ENCODE measurements around the gene NKAIN4.

The NKAIN4 gene

DNA sequence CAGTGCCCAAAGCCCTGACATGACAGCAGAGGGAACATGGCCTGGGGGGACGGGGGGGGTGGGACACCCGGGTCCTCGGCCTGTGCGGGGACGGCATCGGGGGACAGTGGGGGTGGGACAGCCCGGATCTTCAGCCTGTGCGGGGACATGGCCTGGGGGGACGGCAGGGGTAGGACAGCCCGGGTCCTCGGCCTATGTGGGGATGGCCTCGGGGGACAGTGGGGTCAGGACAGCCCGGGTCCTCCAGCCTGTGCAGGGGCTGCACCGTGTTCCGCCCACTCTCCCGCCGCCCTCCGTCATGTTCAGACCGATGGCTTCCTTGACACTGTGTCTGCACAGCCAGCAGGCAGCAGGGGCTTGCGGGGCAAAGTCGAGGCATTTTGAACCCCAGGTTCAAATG, 11.5 kb downstream of the NKAIN4 start:
- H3K27ac ChIP-seq, result no peak overlapping the region
- H3K36me3 ChIP-seq (ENCODE audit: insufficient read depth, low read length), result no peaks in the 10 kb centered on the region
- no peak for TF ChIP-seq FOXP2 (optimal IDR thresholded peaks at IDR 0.05; ENCODE audit: control extremely low read depth, extremely low read length, insufficient read depth)
- no peak for TF ChIP-seq EZH2 (IDR thresholded peaks at IDR 0.05)
- no peak for TF ChIP-seq POLR2AphosphoS5 (IDR thresholded peaks at IDR 0.05; ENCODE audit: borderline replicate concordance, low read depth, low read length)
- no peak for DNase-seq (ENCODE audit: low read depth, low spot score)
- no peak overlapping the region for H3K4me3 ChIP-seq
- H3K9me3 ChIP-seq (ENCODE audit: low read depth, low read length), result no peaks in the 10 kb centered on the region
- H3K9ac ChIP-seq (ENCODE audit: insufficient read length), result no peak overlapping the region

DNA sequence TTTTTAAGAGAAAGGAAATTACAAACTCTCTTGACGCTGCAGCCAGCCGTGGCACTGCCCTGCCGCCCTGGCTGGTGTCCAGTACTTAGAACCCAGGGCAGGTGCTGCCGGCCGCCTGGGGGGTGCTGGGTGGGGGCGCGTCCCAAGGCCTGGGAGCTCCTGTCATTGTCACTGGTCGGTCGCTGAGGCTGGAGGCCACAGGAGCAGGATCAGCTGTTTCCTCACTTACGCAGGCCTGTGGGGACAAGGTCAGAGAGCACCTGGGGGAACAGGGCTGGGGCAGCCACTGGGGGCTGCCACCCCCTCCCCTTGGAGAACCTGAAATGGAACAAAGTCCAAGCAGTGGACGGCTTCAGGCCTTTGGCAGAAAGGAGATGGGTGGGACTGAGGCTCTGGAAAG, 13.0 kb downstream of the NKAIN4 start:
- Histone ChIP-seq H3K27ac (no peak overlapping the region), H3K9ac (ENCODE audit: insufficient read length) (no peak overlapping the region), H3K9me3 (ENCODE audit: low read depth, low read length) (no peaks in the 10 kb centered on the region), H3K4me3 (no peak overlapping the region), H3K36me3 (ENCODE audit: insufficient read depth, low read length) (no peaks in the 10 kb centered on the region)
- TF ChIP-seq FOXP2 (optimal IDR thresholded peaks at IDR 0.05; ENCODE audit: control extremely low read depth, extremely low read length, insufficient read depth), result no peak
- no peak for TF ChIP-seq POLR2AphosphoS5 (IDR thresholded peaks at IDR 0.05; ENCODE audit: borderline replicate concordance, low read depth, low read length)
- TF ChIP-seq EZH2 (IDR thresholded peaks at IDR 0.05), result no peak
- no peak for DNase-seq (ENCODE audit: low read depth, low spot score)

DNA sequence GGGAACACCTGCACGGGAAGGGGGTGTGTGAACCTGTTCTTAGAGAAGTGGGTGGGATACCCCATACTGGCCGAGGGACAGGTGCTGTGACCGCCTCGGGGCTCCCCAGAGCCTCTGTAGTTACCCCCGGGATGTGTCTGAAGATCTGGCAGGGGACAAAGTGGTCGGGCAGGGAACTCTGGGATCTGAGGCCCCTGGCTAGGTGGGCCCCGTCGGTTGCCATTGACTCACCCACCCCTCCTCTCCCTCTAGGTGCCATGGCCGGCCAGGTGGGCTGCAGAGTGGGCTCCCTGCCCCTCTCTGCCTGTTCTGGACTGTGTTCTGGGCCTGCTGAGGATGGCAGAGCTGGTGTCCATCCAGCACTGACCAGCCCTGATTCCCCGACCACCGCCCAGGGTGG, 14.3 kb downstream of the NKAIN4 start:
- no peak overlapping the region for H3K4me3 ChIP-seq
- no peak for DNase-seq (ENCODE audit: low read depth, low spot score)
- no peak overlapping the region for H3K27ac ChIP-seq
- H3K36me3 ChIP-seq (ENCODE audit: insufficient read depth, low read length), result no peaks in the 10 kb centered on the region
- TF ChIP-seq EZH2 (IDR thresholded peaks at IDR 0.05) (no peak), POLR2AphosphoS5 (IDR thresholded peaks at IDR 0.05; ENCODE audit: borderline replicate concordance, low read depth, low read length) (no peak), FOXP2 (optimal IDR thresholded peaks at IDR 0.05; ENCODE audit: control extremely low read depth, extremely low read length, insufficient read depth) (no peak)
- no peaks in the 10 kb centered on the region for H3K9me3 ChIP-seq (ENCODE audit: low read depth, low read length)
- no peak overlapping the region for H3K9ac ChIP-seq (ENCODE audit: insufficient read length)

GRCh38 chr20:63239431-63239830, 14.8 kb downstream of the NKAIN4 start:
- TF ChIP-seq FOXP2 (optimal IDR thresholded peaks at IDR 0.05; ENCODE audit: control extremely low read depth, extremely low read length, insufficient read depth) (no peak), EZH2 (IDR thresholded peaks at IDR 0.05) (no peak), POLR2AphosphoS5 (IDR thresholded peaks at IDR 0.05; ENCODE audit: borderline replicate concordance, low read depth, low read length) (no peak)
- no peak overlapping the region for H3K4me3 ChIP-seq
- H3K9me3 ChIP-seq (ENCODE audit: low read depth, low read length), result no peaks in the 10 kb centered on the region
- no peaks in the 10 kb centered on the region for H3K36me3 ChIP-seq (ENCODE audit: insufficient read depth, low read length)
- H3K9ac ChIP-seq (ENCODE audit: insufficient read length), result no peak overlapping the region
- no peak overlapping the region for H3K27ac ChIP-seq
- no peak for DNase-seq (ENCODE audit: low read depth, low spot score)

DNA sequence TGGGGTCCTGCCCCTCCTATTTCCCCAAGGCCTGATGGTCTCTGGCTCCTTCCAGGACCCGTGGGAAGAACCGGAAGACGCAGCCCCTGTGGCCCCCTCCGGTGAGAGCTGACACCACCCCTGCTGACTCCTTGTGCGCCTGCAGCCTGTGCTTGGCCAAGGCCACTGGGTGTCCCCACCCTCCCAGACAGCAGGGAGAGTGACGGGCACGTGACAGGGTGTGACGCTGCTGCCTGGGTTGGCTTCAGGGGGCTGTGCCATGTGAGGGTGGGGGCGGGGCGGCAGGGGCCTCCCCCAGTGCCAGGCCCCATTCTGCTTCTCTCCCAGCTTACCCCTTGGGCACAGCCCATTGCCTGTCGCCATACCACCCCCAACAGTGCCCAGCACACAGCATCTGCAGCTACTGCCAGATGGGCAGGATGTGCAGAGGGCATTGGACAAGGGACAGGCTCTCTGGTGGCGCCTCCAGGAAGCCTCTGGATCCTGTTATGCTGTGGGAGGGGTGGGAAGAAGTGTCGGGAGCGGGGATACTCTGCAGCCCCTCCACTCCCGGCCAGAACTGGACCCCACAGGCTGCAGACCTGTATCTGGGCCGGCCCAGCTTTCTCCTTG, 15.6 kb downstream of the NKAIN4 start:
- no peak for TF ChIP-seq EZH2 (IDR thresholded peaks at IDR 0.05)
- TF ChIP-seq POLR2AphosphoS5 (IDR thresholded peaks at IDR 0.05; ENCODE audit: borderline replicate concordance, low read depth, low read length), result no peak
- TF ChIP-seq FOXP2 (optimal IDR thresholded peaks at IDR 0.05; ENCODE audit: control extremely low read depth, extremely low read length, insufficient read depth), result no peak
- H3K27ac ChIP-seq, result no peak overlapping the region
- H3K36me3 ChIP-seq (ENCODE audit: insufficient read depth, low read length), result no peaks in the 10 kb centered on the region
- no peak overlapping the region for H3K9ac ChIP-seq (ENCODE audit: insufficient read length)
- no peak for DNase-seq (ENCODE audit: low read depth, low spot score)
- no peaks in the 10 kb centered on the region for H3K9me3 ChIP-seq (ENCODE audit: low read depth, low read length)
- no peak overlapping the region for H3K4me3 ChIP-seq

DNA sequence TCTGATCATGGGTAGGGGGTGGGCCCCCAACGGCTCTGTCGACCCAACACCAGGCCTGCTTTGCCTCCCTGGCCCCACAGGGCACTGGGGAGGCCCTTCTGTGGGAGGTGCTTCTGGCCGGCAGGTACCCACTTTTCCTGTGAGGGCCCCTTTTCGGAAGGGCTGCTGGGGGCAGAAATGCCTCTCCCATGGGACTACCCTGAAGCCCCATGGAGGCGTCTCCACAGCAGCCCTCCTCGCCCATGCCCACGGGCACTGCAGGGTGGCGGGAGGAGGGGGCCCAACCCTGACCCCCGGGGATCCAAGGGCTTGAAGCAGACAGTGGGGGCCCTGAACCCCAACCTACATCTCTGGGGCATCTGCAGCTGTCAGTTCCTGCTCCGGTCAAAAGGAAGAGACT, 16.2 kb downstream of the NKAIN4 start:
- Histone ChIP-seq H3K27ac (no peak overlapping the region), H3K9ac (ENCODE audit: insufficient read length) (no peak overlapping the region)

DNA sequence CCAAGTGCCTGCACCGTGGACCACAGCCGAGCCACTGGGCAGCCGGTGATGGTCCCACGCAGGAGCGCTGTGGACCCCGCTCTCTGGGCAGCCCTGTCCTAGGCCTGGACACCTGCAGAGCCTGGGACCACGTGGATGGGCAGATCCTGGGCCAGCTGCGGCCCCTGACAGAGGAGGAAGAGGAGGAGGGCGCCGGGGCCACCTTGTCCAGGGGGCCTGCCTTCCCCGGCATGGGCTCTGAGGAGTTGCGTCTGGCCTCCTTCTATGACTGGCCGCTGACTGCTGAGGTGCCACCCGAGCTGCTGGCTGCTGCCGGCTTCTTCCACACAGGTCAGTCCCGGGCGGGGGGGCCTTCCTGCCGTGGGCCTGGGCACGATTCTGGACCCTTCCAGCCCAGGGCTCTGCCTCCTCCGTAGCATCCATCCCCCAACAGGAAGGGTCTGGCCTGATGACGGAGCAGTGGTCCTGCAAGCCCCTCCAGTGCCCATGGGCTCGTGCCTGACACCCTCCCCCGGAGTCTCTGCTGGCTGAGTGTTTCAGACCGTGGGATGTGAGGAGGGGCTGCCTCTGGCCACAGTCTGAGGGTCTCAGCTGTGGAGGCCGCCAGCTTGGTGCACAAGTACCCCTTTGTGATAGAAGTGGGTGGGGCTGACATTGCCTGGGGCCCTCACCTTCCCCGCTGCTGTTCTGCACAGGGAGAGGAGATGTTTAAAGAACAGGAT, 18.0 kb downstream of the NKAIN4 start:
- no peaks in the 10 kb centered on the region for H3K9me3 ChIP-seq (ENCODE audit: low read depth, low read length)
- no peak overlapping the region for H3K27ac ChIP-seq
- H3K36me3 ChIP-seq (ENCODE audit: insufficient read depth, low read length), result no peaks in the 10 kb centered on the region
- no peak for TF ChIP-seq FOXP2 (optimal IDR thresholded peaks at IDR 0.05; ENCODE audit: control extremely low read depth, extremely low read length, insufficient read depth)
- TF ChIP-seq POLR2AphosphoS5 (IDR thresholded peaks at IDR 0.05; ENCODE audit: borderline replicate concordance, low read depth, low read length), result no peak
- TF ChIP-seq EZH2 (IDR thresholded peaks at IDR 0.05), result no peak
- no peak overlapping the region for H3K9ac ChIP-seq (ENCODE audit: insufficient read length)
- DNase-seq (ENCODE audit: low read depth, low spot score), result no peak
- no peak overlapping the region for H3K4me3 ChIP-seq

More for the DNA sequence above, 16.2 kb downstream of the NKAIN4 start:
- Histone ChIP-seq H3K9me3 (ENCODE audit: low read depth, low read length) (no peaks in the 10 kb centered on the region), H3K4me3 (no peak overlapping the region), H3K36me3 (ENCODE audit: insufficient read depth, low read length) (no peaks in the 10 kb centered on the region)
- no peak for TF ChIP-seq POLR2AphosphoS5 (IDR thresholded peaks at IDR 0.05; ENCODE audit: borderline replicate concordance, low read depth, low read length)
- no peak for TF ChIP-seq FOXP2 (optimal IDR thresholded peaks at IDR 0.05; ENCODE audit: control extremely low read depth, extremely low read length, insufficient read depth)
- TF ChIP-seq EZH2 (IDR thresholded peaks at IDR 0.05), result no peak
- no peak for DNase-seq (ENCODE audit: low read depth, low spot score)

DNA sequence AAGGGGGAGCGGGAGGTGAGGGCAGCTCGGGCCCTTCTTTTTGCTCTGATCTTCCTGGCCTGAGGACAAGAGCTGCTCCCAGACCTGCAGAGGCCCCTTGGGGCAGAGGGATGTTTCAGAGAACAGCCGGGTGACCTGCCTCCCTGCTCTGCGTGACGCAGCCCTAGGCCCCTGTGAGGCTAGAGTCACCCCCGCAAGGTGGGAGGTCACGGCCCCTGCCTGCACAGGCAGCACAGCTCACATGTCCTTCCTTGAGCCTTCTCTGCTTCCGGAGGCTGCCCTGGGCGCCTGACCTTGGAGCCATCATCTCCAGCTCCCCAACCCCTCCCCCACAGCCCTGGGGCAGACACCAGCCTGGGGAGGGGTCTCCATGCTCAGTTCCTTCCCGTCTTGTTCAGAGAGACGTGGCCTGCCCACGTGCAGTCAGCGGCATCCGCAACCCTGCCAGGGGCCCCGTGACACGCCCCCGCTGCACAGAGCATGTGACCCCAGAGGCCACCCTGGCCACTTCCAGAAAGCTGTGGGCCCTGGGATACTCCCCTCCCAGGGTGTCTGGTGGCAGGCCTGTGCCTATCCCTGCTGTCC, 18.8 kb downstream of the NKAIN4 start, which contains the start of gene BIRC7:
Gene BIRC7 (plus strand): TSS at position 507 of the 585 bp plus-strand sequence. CDS start 192 bp downstream, outside the sequence.
- H3K36me3 ChIP-seq (ENCODE audit: insufficient read depth, low read length), result no peaks in the 10 kb centered on the region
- TF ChIP-seq FOXP2 (optimal IDR thresholded peaks at IDR 0.05; ENCODE audit: control extremely low read depth, extremely low read length, insufficient read depth) (no peak), EZH2 (IDR thresholded peaks at IDR 0.05) (no peak), POLR2AphosphoS5 (IDR thresholded peaks at IDR 0.05; ENCODE audit: borderline replicate concordance, low read depth, low read length) (no peak)
- DNase-seq (ENCODE audit: low read depth, low spot score), result no peak
- no peak within 1 kb of the TSS for H3K9ac ChIP-seq (ENCODE audit: insufficient read length)
- no peak within 1 kb of the TSS for H3K4me3 ChIP-seq
- no peak within 1 kb of the TSS for H3K27ac ChIP-seq
- H3K9me3 ChIP-seq (ENCODE audit: low read depth, low read length), result no peaks in the 10 kb centered on the region
